Measurements from ENCODE around the gene ST7L.

DNA sequence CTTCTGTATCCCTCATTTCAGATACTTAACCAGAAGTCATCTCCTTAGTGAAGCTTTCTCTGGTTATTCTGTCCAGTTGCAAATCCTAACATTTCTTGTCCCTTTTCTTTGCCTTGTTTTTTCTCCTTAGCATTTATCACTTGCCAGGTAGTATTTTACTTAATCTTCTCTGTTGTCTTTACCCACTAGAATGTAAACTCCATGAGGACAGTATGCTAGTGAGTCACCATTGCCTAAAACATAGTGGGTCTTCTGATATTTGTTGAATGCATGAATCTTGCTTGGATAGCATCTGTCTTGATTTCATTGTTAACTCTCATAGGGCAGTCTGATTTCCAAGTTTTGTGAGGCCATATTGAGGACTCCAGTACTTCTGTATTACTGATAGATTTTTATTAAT, 10.3 kb upstream of the ST7L start:
- TF ChIP-seq, protein P1, sequence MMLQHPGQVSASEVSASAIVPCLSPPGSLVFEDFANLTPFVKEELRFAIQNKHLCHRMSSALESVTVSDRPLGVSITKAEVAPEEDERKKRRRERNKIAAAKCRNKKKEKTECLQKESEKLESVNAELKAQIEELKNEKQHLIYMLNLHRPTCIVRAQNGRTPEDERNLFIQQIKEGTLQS (CRISPR knock-in tag; conservative IDR thresholded peaks at IDR 0.05) = no peak
- TF ChIP-seq, protein P2, sequence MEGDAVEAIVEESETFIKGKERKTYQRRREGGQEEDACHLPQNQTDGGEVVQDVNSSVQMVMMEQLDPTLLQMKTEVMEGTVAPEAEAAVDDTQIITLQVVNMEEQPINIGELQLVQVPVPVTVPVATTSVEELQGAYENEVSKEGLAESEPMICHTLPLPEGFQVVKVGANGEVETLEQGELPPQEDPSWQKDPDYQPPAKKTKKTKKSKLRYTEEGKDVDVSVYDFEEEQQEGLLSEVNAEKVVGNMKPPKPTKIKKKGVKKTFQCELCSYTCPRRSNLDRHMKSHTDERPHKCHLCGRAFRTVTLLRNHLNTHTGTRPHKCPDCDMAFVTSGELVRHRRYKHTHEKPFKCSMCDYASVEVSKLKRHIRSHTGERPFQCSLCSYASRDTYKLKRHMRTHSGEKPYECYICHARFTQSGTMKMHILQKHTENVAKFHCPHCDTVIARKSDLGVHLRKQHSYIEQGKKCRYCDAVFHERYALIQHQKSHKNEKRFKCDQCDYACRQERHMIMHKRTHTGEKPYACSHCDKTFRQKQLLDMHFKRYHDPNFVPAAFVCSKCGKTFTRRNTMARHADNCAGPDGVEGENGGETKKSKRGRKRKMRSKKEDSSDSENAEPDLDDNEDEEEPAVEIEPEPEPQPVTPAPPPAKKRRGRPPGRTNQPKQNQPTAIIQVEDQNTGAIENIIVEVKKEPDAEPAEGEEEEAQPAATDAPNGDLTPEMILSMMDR (IDR thresholded peaks at IDR 0.05) = no peak
- TF ChIP-seq ZNF232 (CRISPR knock-in tag; IDR thresholded peaks at IDR 0.05) (no peak), SP1 (CRISPR knock-in tag; conservative IDR thresholded peaks at IDR 0.05) (no peak), KAT7 (CRISPR knock-in tag; IDR thresholded peaks at IDR 0.05; ENCODE audit: borderline replicate concordance) (no peak), SMAD3 (CRISPR knock-in tag; IDR thresholded peaks at IDR 0.05; ENCODE audit: borderline replicate concordance) (no peak)
- TF ChIP-seq, protein P3, sequence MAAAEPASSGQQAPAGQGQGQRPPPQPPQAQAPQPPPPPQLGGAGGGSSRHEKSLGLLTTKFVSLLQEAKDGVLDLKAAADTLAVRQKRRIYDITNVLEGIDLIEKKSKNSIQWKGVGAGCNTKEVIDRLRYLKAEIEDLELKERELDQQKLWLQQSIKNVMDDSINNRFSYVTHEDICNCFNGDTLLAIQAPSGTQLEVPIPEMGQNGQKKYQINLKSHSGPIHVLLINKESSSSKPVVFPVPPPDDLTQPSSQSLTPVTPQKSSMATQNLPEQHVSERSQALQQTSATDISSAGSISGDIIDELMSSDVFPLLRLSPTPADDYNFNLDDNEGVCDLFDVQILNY (CRISPR knock-in tag; IDR thresholded peaks at IDR 0.05) = no peak

Data from WTC11 (cell line).